AG04449 (cell line): ENCODE data around the gene GLI1.

ENCODE experiments used
- CTCF ChIA-PET: fragments of 350-600 bp; formaldehyde crosslinking; extraction: SDS; loops from one replicate; lab custom pipeline; 2021; ENCODE audit warnings: antibody characterized with exemption; lab: Yijun Ruan, JAX
- POLR2A ChIA-PET: fragments of 400-600, 350-600 bp; formaldehyde crosslinking; extraction: SDS; loops from one replicate; lab custom pipeline; 2020; ENCODE audit warnings: antibody characterized with exemption, inconsistent platforms; lab: Yijun Ruan, JAX
- DNase-seq: peaks from one replicate; pipeline ENCODE4 v3.0.0-alpha.2; 2010; ENCODE audit warnings: low read depth, low spot score
- H3K4me3 ChIP-seq: 2 replicates; pipeline ENCODE4 v1.5.1; 2011; ENCODE audit warnings: low read depth, mild to moderate bottlenecking, control low read depth, low read length
- CTCF ChIP-seq: IDR thresholded peaks from one replicate; pipeline ENCODE4 v1.5.1; 2011; ENCODE audit warnings: mild to moderate bottlenecking, moderate library complexity, low read length, control low read depth, inconsistent platforms; ENCODE audit not compliant: insufficient read depth; ENCODE audit errors: missing control alignments

GLI1 gene

GRCh38 chr12:57465030-57465746, 5.6 kb downstream of the GLI1 start:
- DNase-seq, result no peak
- no peak overlapping the region for H3K4me3 ChIP-seq
- CTCF ChIA-PET, result interaction anchor here (1.4 to 19.6 kb wide), 5 partner anchors 7 to 251 kb away, joined by 3 to 880 read pairs (median 59); partner anchors contain the start of genes ARHGAP9, INHBE, MARS1 and STAC3
- POLR2A ChIA-PET, result interaction anchor here (0.8 kb wide), 1 partner anchor 153 kb away, joined by 4 read pairs; no protein-coding TSS in a partner anchor
- no peak for TF ChIP-seq CTCF

- H3K4me3 ChIP-seq, result no peak overlapping the region
- no peak for DNase-seq
- no peak for TF ChIP-seq CTCF
- ChIA-PET POLR2A (interaction anchor here (1.0 kb wide), 1 partner anchor 13 kb away, joined by 3 read pairs; no protein-coding TSS in a partner anchor), CTCF (interaction anchor here (0.6 to 19.6 kb wide), 6 partner anchors 8 to 252 kb away, joined by 3 to 880 read pairs (median 32); partner anchors contain the start of genes ARHGAP9, INHBE, MARS1 and STAC3)
These were observed 6.3 kb downstream of the GLI1 start for GRCh38 chr12:57465747-57466505.

GRCh38 chr12:57467212-57467874, 7.8 kb downstream of the GLI1 start:
- POLR2A ChIA-PET, result no interaction called here
- DNase-seq, result no peak
- no peak overlapping the region for H3K4me3 ChIP-seq
- no peak for TF ChIP-seq CTCF
- CTCF ChIA-PET, result interaction anchor here (1.8 to 20.7 kb wide), 2 partner anchors 5 to 10 kb away, joined by 6 to 321 read pairs; partner anchors contain the start of gene GLI1

- no peak overlapping the region for H3K4me3 ChIP-seq
- no peak for TF ChIP-seq CTCF
- DNase-seq, result no peak
- POLR2A ChIA-PET, result no interaction called here
- CTCF ChIA-PET, result interaction anchor here (20.7 kb wide), 1 partner anchor 6 kb away, joined by 321 read pairs; the partner anchor contains the start of gene GLI1
These were observed 8.3 kb downstream of the GLI1 start for GRCh38 chr12:57467915-57468314.

GRCh38 chr12:57469296-57470164, 9.9 kb downstream of the GLI1 start:
- CTCF ChIA-PET, result interaction anchor here (2.4 to 20.7 kb wide), 2 partner anchors 8 to 15 kb away, joined by 15 to 321 read pairs; partner anchors contain the start of genes GLI1 and INHBE
- no peak for TF ChIP-seq CTCF
- POLR2A ChIA-PET, result no interaction called here
- H3K4me3 ChIP-seq, result no peak overlapping the region
- DNase-seq, result no peak
